H9 (cell line): Measurements from ENCODE around the gene MBP. TPM values are rescaled to one million over a fixed set of nuclear protein-coding genes. Genes with fewer than 3 reads are reported as not detected.

Experiments used
- DNase-seq: peaks from one replicate; pipeline ENCODE4 v3.0.0-alpha.2; 2017
- H2AFZ ChIP-seq: one replicate; pipeline ENCODE4 v1.6.1; 2013; ENCODE audit warnings: mild to moderate bottlenecking, low read length, control low read depth, moderate library complexity
- H2AK5ac ChIP-seq: 2 replicates; pipeline ENCODE4 v1.6.1; 2013; ENCODE audit warnings: low read length, control low read depth, mixed read lengths; ENCODE audit not compliant: insufficient read length
- H2BK120ac ChIP-seq: one replicate; pipeline ENCODE4 v1.6.1; 2013; ENCODE audit warnings: low read depth, mild to moderate bottlenecking, low read length, control low read depth, inconsistent platforms; ENCODE audit not compliant: poor library complexity, severe bottlenecking
- H2BK12ac ChIP-seq: 2 replicates; pipeline ENCODE4 v1.6.1; 2013; ENCODE audit warnings: low read length, control low read depth, mixed read lengths, low read depth; ENCODE audit not compliant: insufficient read length
- H2BK15ac ChIP-seq: 2 replicates; pipeline ENCODE4 v1.6.1; 2013; ENCODE audit warnings: low read depth, low read length, control low read depth
- H2BK20ac ChIP-seq: one replicate; pipeline ENCODE4 v1.6.1; 2013; ENCODE audit warnings: low read depth, mild to moderate bottlenecking, low read length, control low read depth, inconsistent platforms; ENCODE audit not compliant: poor library complexity, severe bottlenecking
- H2BK5ac ChIP-seq: 2 replicates; pipeline ENCODE4 v1.6.1; 2013; ENCODE audit warnings: low read length, control low read depth, mixed read lengths; ENCODE audit not compliant: insufficient read length
- H3K14ac ChIP-seq: 2 replicates; pipeline ENCODE4 v1.6.1; 2013; ENCODE audit warnings: low read length, control low read depth; ENCODE audit not compliant: insufficient read depth
- H3K18ac ChIP-seq: 2 replicates; pipeline ENCODE4 v1.6.1; 2013; ENCODE audit warnings: low read depth, mild to moderate bottlenecking, mixed read lengths, low read length, control low read depth; ENCODE audit not compliant: insufficient read length
- H3K23ac ChIP-seq: 2 replicates; pipeline ENCODE4 v1.6.1; 2013; ENCODE audit warnings: low read length, control low read depth, mixed read lengths, low read depth; ENCODE audit not compliant: insufficient read length
- H3K23me2 ChIP-seq: 2 replicates; pipeline ENCODE4 v1.6.1; 2013; ENCODE audit warnings: low read depth, mild to moderate bottlenecking, mixed read lengths, low read length, control low read depth; ENCODE audit not compliant: insufficient read length, poor library complexity, severe bottlenecking
- H3K27ac ChIP-seq: 2 replicates; pipeline ENCODE4 v1.5.1; 2013; ENCODE audit warnings: low read length, control low read depth, mixed read lengths, low read depth; ENCODE audit not compliant: insufficient read length
- H3K27me3 ChIP-seq: 2 replicates; pipeline ENCODE4 v1.6.1; 2013; ENCODE audit warnings: low read length, control low read depth, inconsistent platforms; ENCODE audit not compliant: insufficient read depth
- H3K4ac ChIP-seq: 2 replicates; pipeline ENCODE4 v1.6.1; 2013; ENCODE audit warnings: low read depth, mild to moderate bottlenecking, control low read depth, inconsistent platforms, low read length, moderate library complexity
- H3K4me1 ChIP-seq: 2 replicates; pipeline ENCODE4 v1.6.1; 2013; ENCODE audit warnings: low read length, control low read depth, inconsistent platforms; ENCODE audit not compliant: insufficient read depth
- H3K4me2 ChIP-seq: 2 replicates; pipeline ENCODE4 v1.6.1; 2013; ENCODE audit warnings: low read length, control low read depth, mixed read lengths; ENCODE audit not compliant: insufficient read length, insufficient read depth
- H3K56ac ChIP-seq: 2 replicates; pipeline ENCODE4 v1.6.1; 2013; ENCODE audit warnings: low read depth, mild to moderate bottlenecking, mixed read lengths, low read length, control low read depth; ENCODE audit not compliant: insufficient read length
- H3K79me1 ChIP-seq: 2 replicates; pipeline ENCODE4 v1.6.1; 2013; ENCODE audit warnings: low read depth, mild to moderate bottlenecking, moderate library complexity, low read length, control low read depth, inconsistent platforms; ENCODE audit not compliant: insufficient read depth, poor library complexity, severe bottlenecking
- H3K79me2 ChIP-seq: 2 replicates; pipeline ENCODE4 v1.6.1; 2013; ENCODE audit warnings: low read length, control low read depth, inconsistent platforms; ENCODE audit not compliant: insufficient read depth
- H3K9ac ChIP-seq: 2 replicates; pipeline ENCODE4 v1.6.1; 2013; ENCODE audit warnings: low read length, control low read depth, mixed read lengths; ENCODE audit not compliant: insufficient read length; ENCODE audit errors: extremely low read depth
- H3K9me3 ChIP-seq: one replicate; pipeline ENCODE4 v1.6.1; 2013; ENCODE audit warnings: low read depth, low read length, inconsistent platforms; ENCODE audit not compliant: control insufficient read depth
- H3T11ph ChIP-seq: one replicate; pipeline ENCODE4 v1.6.1; 2013; ENCODE audit warnings: mild to moderate bottlenecking, low read length, control low read depth, inconsistent platforms
- H4K20me1 ChIP-seq: one replicate; pipeline ENCODE4 v1.6.1; 2013; ENCODE audit not compliant: control insufficient read depth, insufficient read length, insufficient read depth
- H4K5ac ChIP-seq: 2 replicates; pipeline ENCODE4 v1.6.1; 2013; ENCODE audit warnings: low read depth, mild to moderate bottlenecking, mixed read lengths, low read length, control low read depth; ENCODE audit not compliant: insufficient read length
- H4K8ac ChIP-seq: replicated peaks from 2 replicates; pipeline ENCODE4 v1.6.1; 2013; ENCODE audit warnings: low read length, control low read depth, mixed read lengths, low read depth; ENCODE audit not compliant: insufficient read length
- H4K91ac ChIP-seq: 2 replicates; pipeline ENCODE4 v1.6.1; 2013; ENCODE audit warnings: low read depth, mild to moderate bottlenecking, moderate library complexity, mixed read lengths, low read length, control low read depth; ENCODE audit not compliant: insufficient read length
- H3K27ac Mint-ChIP-seq, 3 experiments: 2 replicates in 2 of 3; 3 replicates in 1 of 3; pipeline ENCODE4 v1.8.0; 2020 to 2021; ENCODE audit warnings: mixed read lengths in 3 of 3, mild to moderate bottlenecking in 1 of 3, moderate library complexity in 1 of 3
- H3K27me3 Mint-ChIP-seq: 2 replicates; pipeline ENCODE4 v1.8.0; 2021; ENCODE audit warnings: low read depth, mild to moderate bottlenecking, moderate library complexity, mixed read lengths
- H3K36me3 Mint-ChIP-seq, 3 experiments: 2 replicates in 2 of 3; 3 replicates in 1 of 3; pipeline ENCODE4 v1.8.0; 2020 to 2021; ENCODE audit warnings: low read depth in 3 of 3, mixed read lengths in 3 of 3; ENCODE audit not compliant: insufficient read depth in 1 of 3
- H3K4me1 Mint-ChIP-seq, 2 experiments: 2 replicates each; pipeline ENCODE4 v1.8.0; 2020; ENCODE audit warnings: mixed read lengths in 2 of 2
- H3K4me3 Mint-ChIP-seq, 2 experiments: 2 replicates in 1 of 2; 3 replicates in 1 of 2; pipeline ENCODE4 v1.8.0; 2020 to 2021; ENCODE audit warnings: mild to moderate bottlenecking in 2 of 2, mixed read lengths in 2 of 2, moderate library complexity in 1 of 2
- H3K9me3 Mint-ChIP-seq, 2 experiments: 2 replicates in 1 of 2; 3 replicates in 1 of 2; pipeline ENCODE4 v1.8.0; 2020; ENCODE audit warnings: mild to moderate bottlenecking in 2 of 2, mixed read lengths in 2 of 2, moderate library complexity in 1 of 2
- CTCF ChIP-seq: fragments of 200-600 bp; sonication (generic); conservative IDR thresholded peaks from 3 replicates; pipeline ENCODE4 v1.8.0; 2021; ENCODE audit warnings: antibody characterized with exemption, mild to moderate bottlenecking
- WGBS: extraction: QIAGEN DNeasy Blood & Tissue Kit; methylation state at CpG from one replicate; pipeline ENCODE4 v1.1.7; 2013; ENCODE audit warnings: missing lambda C conversion rate, low lambda C conversion rate, mixed read lengths; ENCODE audit not compliant: insufficient read length; ENCODE audit errors: extremely low coverage; 5-methylcytosine and 5-hydroxymethylcytosine counted together
- total RNA-seq: library from RNA; stranded (reverse); gene quantifications from 2 replicates; pipeline ENCODE4 v1.2.1, GENCODE V29; 2021

The MBP gene
- total RNA-seq, 1 experiment from 2014 or later, result 8.6 TPM

GRCh38 chr18:77144046-77144445, 11.5 kb upstream of the MBP start:
- Histone ChIP-seq H2AK5ac (no peak overlapping the region), H4K5ac (no peak overlapping the region), H3K4ac (no peak overlapping the region), H2BK120ac (no peak overlapping the region), H3K18ac (no peak overlapping the region), H3K9ac (no peak overlapping the region), H2BK15ac (no peak overlapping the region), H3K56ac (no peak overlapping the region), H3K4me2 (no peak overlapping the region), H2BK12ac (no peak overlapping the region), H3K79me2 (no peaks in the 10 kb centered on the region), H3K27me3 (no peaks in the 10 kb centered on the region), H4K20me1 (no peaks in the 10 kb centered on the region), H4K8ac (no peak overlapping the region), H3K9me3 (peaks cover 10% of the 10 kb centered on the region), H3T11ph (no peak overlapping the region), H3K4me1 (no peaks in the 10 kb centered on the region), H2AFZ (no peak overlapping the region), H3K23ac (no peak overlapping the region), H3K14ac (no peak overlapping the region), H3K23me2 (no peaks in the 10 kb centered on the region), H3K27ac (no peak overlapping the region), H2BK5ac (no peak overlapping the region), H4K91ac (no peak overlapping the region), H3K79me1 (no peaks in the 10 kb centered on the region), H2BK20ac (no peak overlapping the region)
- no peaks in the 10 kb centered on the region for H3K4me1 Mint-ChIP-seq
- peaks cover 5% of the 10 kb centered on the region for H3K27me3 Mint-ChIP-seq
- no CpG with 5 or more reads among the region's 2 CpGs for WGBS
- peaks cover 34 to 36% of the 10 kb centered on the region in 2 experiments for H3K9me3 Mint-ChIP-seq
- H3K4me3 Mint-ChIP-seq, result no peak overlapping the region
- no peak overlapping the region for H3K27ac Mint-ChIP-seq
- H3K36me3 Mint-ChIP-seq, result peaks cover 21 to 32% (median 24%) of the 10 kb centered on the region in 3 experiments
- no peak for TF ChIP-seq CTCF
- no peak for DNase-seq
